Glutamatergic neuron (in vitro differentiated cells): ENCODE measurements around the gene TMEM38B. TPM values are rescaled to one million over a fixed set of nuclear protein-coding genes. Genes with fewer than 3 reads are reported as not detected.
"Not testable (repeated sequence)": the region's sequence is repeated elsewhere in the genome, so short reads cannot be mapped to it uniquely, and the experiment has no call there.

ENCODE experiments used
- DNase-seq: peaks from one replicate; pipeline ENCODE4 v3.0.0; 2022
- H3K27ac Mint-ChIP-seq: one replicate; pipeline ENCODE4 v1.8.0; 2020; ENCODE audit warnings: mild to moderate bottlenecking, mixed read lengths, inconsistent platforms; ENCODE audit not compliant: unreplicated experiment
- H3K27me3 Mint-ChIP-seq: one replicate; pipeline ENCODE4 v1.8.0; 2020; ENCODE audit warnings: mild to moderate bottlenecking, moderate library complexity, mixed read lengths, inconsistent platforms; ENCODE audit not compliant: unreplicated experiment
- H3K36me3 Mint-ChIP-seq: one replicate; pipeline ENCODE4 v1.8.0; 2020; ENCODE audit warnings: mild to moderate bottlenecking, mixed read lengths, inconsistent platforms; ENCODE audit not compliant: unreplicated experiment
- H3K4me1 Mint-ChIP-seq: one replicate; pipeline ENCODE4 v1.8.0; 2020; ENCODE audit warnings: mild to moderate bottlenecking, low read depth, mixed read lengths, inconsistent platforms; ENCODE audit not compliant: unreplicated experiment
- H3K4me3 Mint-ChIP-seq: one replicate; pipeline ENCODE4 v1.8.0; 2020; ENCODE audit warnings: mild to moderate bottlenecking, mixed read lengths, inconsistent platforms; ENCODE audit not compliant: unreplicated experiment
- H3K9me3 Mint-ChIP-seq: one replicate; pipeline ENCODE4 v1.8.0; 2020; ENCODE audit warnings: mild to moderate bottlenecking, moderate library complexity, mixed read lengths, inconsistent platforms; ENCODE audit not compliant: unreplicated experiment
- total RNA-seq: library from RNA; stranded (reverse); fragmentation: NEBNext Ultra II Directional; extraction: Animal tissue kit (Norgen Biotek cat#: 25700); gene quantifications from one replicate; pipeline ENCODE4 v1.2.1, GENCODE V29; 2021; ENCODE audit not compliant: unreplicated experiment
- TF ChIP-seq, protein P1 (sequence below): fragments of 200-600 bp; sonication (generic); IDR thresholded peaks from one replicate; pipeline ENCODE4 v1.5.0; 2021; ENCODE audit not compliant: partially characterized antibody, unreplicated experiment

Gene TMEM38B
- total RNA-seq, 1 donor from 2014 or later: 3.0 TPM

DNA sequence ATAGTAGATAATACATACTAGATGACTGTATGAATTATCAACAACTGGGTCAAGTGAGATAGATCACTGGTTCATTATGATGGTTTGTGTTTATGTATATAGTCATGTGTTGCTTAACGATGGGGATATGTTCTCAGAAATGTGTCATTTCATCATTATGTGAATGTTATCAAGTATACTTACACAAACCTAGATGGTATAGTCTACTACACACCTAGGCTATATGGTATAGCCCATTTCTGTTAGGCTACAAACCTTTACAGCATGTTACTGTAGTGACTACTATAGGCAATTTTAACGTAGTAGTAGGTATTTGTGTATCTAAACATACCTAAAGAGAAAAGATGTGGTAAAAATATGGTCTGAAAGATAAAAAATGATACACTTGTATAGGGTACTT lies 31.0 kb downstream of the TMEM38B start:
- peaks cover 3% of the 10 kb centered on the region for H3K9me3 Mint-ChIP-seq
- DNase-seq: no peak
- peaks cover 3% of the 10 kb centered on the region for H3K27me3 Mint-ChIP-seq
- H3K27ac Mint-ChIP-seq: no peak overlapping the region
- H3K4me1 Mint-ChIP-seq: no peaks in the 10 kb centered on the region
- no peak overlapping the region for H3K4me3 Mint-ChIP-seq
- TF ChIP-seq, protein P1, sequence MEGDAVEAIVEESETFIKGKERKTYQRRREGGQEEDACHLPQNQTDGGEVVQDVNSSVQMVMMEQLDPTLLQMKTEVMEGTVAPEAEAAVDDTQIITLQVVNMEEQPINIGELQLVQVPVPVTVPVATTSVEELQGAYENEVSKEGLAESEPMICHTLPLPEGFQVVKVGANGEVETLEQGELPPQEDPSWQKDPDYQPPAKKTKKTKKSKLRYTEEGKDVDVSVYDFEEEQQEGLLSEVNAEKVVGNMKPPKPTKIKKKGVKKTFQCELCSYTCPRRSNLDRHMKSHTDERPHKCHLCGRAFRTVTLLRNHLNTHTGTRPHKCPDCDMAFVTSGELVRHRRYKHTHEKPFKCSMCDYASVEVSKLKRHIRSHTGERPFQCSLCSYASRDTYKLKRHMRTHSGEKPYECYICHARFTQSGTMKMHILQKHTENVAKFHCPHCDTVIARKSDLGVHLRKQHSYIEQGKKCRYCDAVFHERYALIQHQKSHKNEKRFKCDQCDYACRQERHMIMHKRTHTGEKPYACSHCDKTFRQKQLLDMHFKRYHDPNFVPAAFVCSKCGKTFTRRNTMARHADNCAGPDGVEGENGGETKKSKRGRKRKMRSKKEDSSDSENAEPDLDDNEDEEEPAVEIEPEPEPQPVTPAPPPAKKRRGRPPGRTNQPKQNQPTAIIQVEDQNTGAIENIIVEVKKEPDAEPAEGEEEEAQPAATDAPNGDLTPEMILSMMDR: no peak
- no peaks in the 10 kb centered on the region for H3K36me3 Mint-ChIP-seq

DNA sequence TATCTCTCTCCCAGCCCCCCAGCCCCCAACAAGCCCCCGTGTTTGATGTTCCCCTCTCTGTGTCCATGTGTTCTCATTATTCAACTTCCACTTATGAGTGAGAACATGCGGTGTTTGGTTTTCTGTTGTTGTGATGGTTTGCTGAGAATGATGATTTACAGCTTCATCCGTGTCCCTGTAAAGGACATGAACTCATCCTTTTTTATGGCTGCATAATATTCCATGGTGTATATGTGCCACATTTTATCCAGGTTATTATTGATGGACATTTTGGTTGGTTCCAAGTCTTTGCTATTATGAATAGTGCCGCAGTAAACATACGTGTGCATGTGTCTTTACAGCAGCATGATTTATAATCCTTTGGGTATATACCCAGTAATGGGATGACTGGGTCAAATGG lies 33.9 kb downstream of the TMEM38B start:
- not testable (repeated sequence) for H3K4me1 Mint-ChIP-seq, H3K36me3 Mint-ChIP-seq, H3K4me3 Mint-ChIP-seq, H3K27ac Mint-ChIP-seq, H3K9me3 Mint-ChIP-seq, H3K27me3 Mint-ChIP-seq, DNase-seq

DNA sequence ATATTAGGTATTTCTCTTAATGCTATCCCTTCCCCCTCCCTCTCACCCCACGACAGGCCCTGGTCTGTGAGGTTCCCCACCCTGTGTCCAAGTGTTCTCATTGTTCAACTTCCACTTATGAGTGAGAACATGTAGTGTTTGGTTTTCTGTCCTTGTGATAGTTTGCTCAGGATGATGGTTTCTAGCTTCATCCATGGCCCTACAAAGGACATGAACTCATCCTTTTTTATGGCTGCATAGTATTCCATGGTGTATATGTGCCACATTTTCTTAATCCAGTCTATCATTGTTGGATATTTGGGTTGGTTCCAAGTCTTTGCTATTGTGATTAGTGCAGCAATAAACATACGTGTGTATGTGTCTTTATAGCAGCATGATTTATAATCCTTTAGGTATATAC lies 37.1 kb downstream of the TMEM38B start:
- peaks cover 30% of the 10 kb centered on the region for H3K36me3 Mint-ChIP-seq
- H3K27ac Mint-ChIP-seq, H3K27me3 Mint-ChIP-seq, H3K9me3 Mint-ChIP-seq, H3K4me3 Mint-ChIP-seq, DNase-seq, H3K4me1 Mint-ChIP-seq: not testable (repeated sequence)

DNA sequence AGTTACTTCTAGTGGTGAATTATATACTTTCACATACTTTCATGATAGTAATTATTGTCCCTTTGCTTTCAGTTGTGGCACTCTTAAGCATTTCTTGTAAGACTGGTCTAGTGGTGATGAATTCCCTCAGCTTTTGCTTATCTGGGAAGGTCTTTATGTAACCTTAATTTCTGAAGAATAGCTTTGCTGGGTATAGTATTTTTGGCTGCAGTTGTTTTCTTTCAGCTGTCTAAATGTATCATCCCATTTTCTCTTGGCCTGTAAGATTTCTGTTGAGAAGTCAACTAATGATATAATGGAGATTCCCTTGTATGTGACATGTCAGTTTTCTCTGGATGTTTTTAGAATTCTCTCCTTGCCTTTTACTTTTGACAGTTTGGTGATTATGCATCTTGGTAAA lies 41.0 kb downstream of the TMEM38B start:
- TF ChIP-seq, protein P1: no peak
- DNase-seq: no peak
- Mint-ChIP-seq H3K27me3 (peaks cover 2% of the 10 kb centered on the region), H3K9me3 (peaks cover 7% of the 10 kb centered on the region), H3K4me1 (no peaks in the 10 kb centered on the region), H3K27ac (no peak overlapping the region), H3K36me3 (peaks cover 32% of the 10 kb centered on the region), H3K4me3 (no peak overlapping the region)

DNA sequence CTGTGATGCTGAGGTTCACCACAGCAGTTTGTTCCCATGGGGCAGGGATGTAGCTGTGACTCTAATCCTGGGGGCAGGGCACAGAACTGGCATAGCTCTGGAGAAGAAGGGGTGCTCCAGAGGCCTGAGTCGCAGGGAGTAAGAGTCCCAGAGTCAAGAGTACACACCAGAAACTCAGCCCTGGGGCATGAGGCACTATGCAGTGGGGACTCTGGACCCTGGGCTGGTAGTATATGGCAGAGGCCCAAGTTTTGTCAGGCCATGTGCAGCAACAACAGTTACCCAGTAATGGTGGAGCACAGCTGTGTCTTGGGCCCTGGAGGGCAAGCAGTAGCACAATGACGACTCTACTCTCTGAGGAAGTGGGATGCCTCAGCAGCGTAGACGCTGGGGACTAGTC lies 42.9 kb downstream of the TMEM38B start:
- H3K36me3 Mint-ChIP-seq: peaks cover 32% of the 10 kb centered on the region
- H3K4me3 Mint-ChIP-seq: no peak overlapping the region

DNA sequence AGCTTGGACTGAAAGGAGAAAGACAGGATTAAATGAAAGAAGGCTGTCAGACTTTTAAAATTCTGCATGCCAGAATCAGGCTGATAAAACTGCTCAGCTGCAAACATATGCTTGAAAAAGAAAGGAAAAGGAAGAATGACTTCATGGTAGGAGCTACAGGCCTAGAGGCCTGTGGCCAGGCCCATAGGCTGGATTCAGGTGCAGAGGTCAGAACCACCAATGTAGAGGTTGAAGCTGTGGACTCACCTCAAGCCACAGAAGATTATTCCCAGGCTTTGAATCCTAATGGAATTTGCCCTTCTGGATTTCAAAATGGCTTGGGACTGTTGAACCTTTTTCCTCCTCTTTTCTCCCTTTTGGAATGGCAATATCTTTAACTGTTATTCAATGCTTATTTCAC lies 47.7 kb downstream of the TMEM38B start:
- TF ChIP-seq, protein P1: no peak
- no peaks in the 10 kb centered on the region for H3K4me1 Mint-ChIP-seq

More for the DNA sequence above, 42.9 kb downstream of the TMEM38B start:
- Mint-ChIP-seq H3K27ac (no peak overlapping the region), H3K27me3 (peaks cover 2% of the 10 kb centered on the region), H3K4me1 (no peaks in the 10 kb centered on the region), H3K9me3 (peaks cover 7% of the 10 kb centered on the region)
- TF ChIP-seq, protein P1: no peak
- DNase-seq: no peak

DNA sequence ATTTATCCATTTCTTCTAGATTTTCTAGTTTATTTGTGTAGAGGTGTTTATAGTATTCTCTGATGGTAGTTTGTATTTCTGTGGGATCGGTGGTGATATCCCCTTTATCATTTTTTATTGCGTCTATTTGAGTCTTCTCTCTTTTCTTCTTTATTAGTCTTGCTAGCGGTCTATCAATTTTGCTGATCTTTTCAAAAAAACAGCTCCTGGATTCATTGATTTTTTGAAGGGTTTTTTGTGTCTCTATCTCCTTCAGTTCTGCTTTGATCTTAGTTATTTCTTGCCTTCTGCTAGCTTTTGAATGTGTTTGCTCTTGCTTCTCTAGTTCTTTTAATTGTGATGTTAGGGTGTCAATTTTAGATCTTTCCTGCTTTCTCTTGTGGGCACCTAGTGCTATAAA lies 53.0 kb downstream of the TMEM38B start:
- H3K4me3 Mint-ChIP-seq, H3K9me3 Mint-ChIP-seq, H3K27me3 Mint-ChIP-seq, H3K36me3 Mint-ChIP-seq, H3K4me1 Mint-ChIP-seq, H3K27ac Mint-ChIP-seq, DNase-seq: not testable (repeated sequence)

More for the DNA sequence above, 47.7 kb downstream of the TMEM38B start:
- Mint-ChIP-seq H3K9me3 (peaks cover 2% of the 10 kb centered on the region), H3K27me3 (peaks cover 2% of the 10 kb centered on the region), H3K36me3 (no peaks in the 10 kb centered on the region), H3K4me3 (no peak overlapping the region), H3K27ac (no peak overlapping the region)
- DNase-seq: no peak
